ENCODE results near the gene TMEM203.
A peak's percentile ranks its signal among the peaks of the same experiment; 100 is the strongest.

The TMEM203 gene

GRCh38 chr9:137251194-137251461, 45.7 kb upstream of the TMEM203 start, which contains the start of gene STPG3:
STPG3 (plus strand) TSS chr9:137251286; CDS start chr9:137251287, 1 bp downstream.
- no peak for TF ChIP-seq CTCF (conservative IDR thresholded peaks at IDR 0.05; ENCODE audit: low read depth, low read length)
- no peak within 1 kb of the TSS for H3K4me3 ChIP-seq (ENCODE audit: low read length)
- no peak for DNase-seq (ENCODE audit: low read depth)

GRCh38 chr9:137250329-137251193, 45.1 kb upstream of the TMEM203 start:
- no peak for DNase-seq (ENCODE audit: low read depth)
- no peak overlapping the region for H3K4me3 ChIP-seq (ENCODE audit: low read length)
- TF ChIP-seq CTCF (conservative IDR thresholded peaks at IDR 0.05; ENCODE audit: low read depth, low read length) = no peak

GRCh38 chr9:137247916-137248175, 42.4 kb upstream of the TMEM203 start:
- TF ChIP-seq CTCF (conservative IDR thresholded peaks at IDR 0.05; ENCODE audit: low read depth, low read length) = no peak
- H3K4me3 ChIP-seq (ENCODE audit: low read length) = no peak overlapping the region
- DNase-seq (ENCODE audit: low read depth) = no peak

- no peak overlapping the region for H3K4me3 ChIP-seq (ENCODE audit: low read length)
- no peak for DNase-seq (ENCODE audit: low read depth)
- no peak for TF ChIP-seq CTCF (conservative IDR thresholded peaks at IDR 0.05; ENCODE audit: low read depth, low read length)
These were observed 41.9 kb upstream of the TMEM203 start for GRCh38 chr9:137247135-137247915.

- no peak overlapping the region for H3K4me3 ChIP-seq (ENCODE audit: low read length)
- TF ChIP-seq CTCF (conservative IDR thresholded peaks at IDR 0.05; ENCODE audit: low read depth, low read length) = no peak
These were observed 40.3 kb upstream of the TMEM203 start for GRCh38 chr9:137245450-137246421.

GRCh38 chr9:137244486-137245449, 39.3 kb upstream of the TMEM203 start:
- DNase-seq (ENCODE audit: low read depth) = no peak
- H3K4me3 ChIP-seq (ENCODE audit: low read length) = no peak overlapping the region
- peak; percentile 3 for TF ChIP-seq CTCF (conservative IDR thresholded peaks at IDR 0.05; ENCODE audit: low read depth, low read length)

More at GRCh38 chr9:137245450-137246421, 40.3 kb upstream of the TMEM203 start:
- no peak for DNase-seq (ENCODE audit: low read depth)
